ENCODE results near the gene HSPA9.

Gene HSPA9

GRCh38 chr5:138595180-138595795, 20.1 kb upstream of the HSPA9 start:
- no peak for DNase-seq

- DNase-seq: peak; percentile 30 to 40
Measured at GRCh38 chr5:138594305-138595058, 19.3 kb upstream of the HSPA9 start.

- DNase-seq: no peak
Measured at GRCh38 chr5:138588013-138588788, 13.0 kb upstream of the HSPA9 start.

GRCh38 chr5:138585157-138585556, 10.0 kb upstream of the HSPA9 start:
- no peak for DNase-seq

- no peak for DNase-seq
Measured at GRCh38 chr5:138583984-138584637, 8.9 kb upstream of the HSPA9 start.

GRCh38 chr5:138582959-138583358, 7.8 kb upstream of the HSPA9 start:
- no peak for DNase-seq

GRCh38 chr5:138580777-138581176, 5.6 kb upstream of the HSPA9 start:
- no peak for DNase-seq

- DNase-seq: no peak
Measured at GRCh38 chr5:138580001-138580400, 4.8 kb upstream of the HSPA9 start.

GRCh38 chr5:138579517-138579863, 4.3 kb upstream of the HSPA9 start:
- DNase-seq: no peak

GRCh38 chr5:138577452-138577851, 2.3 kb upstream of the HSPA9 start:
- DNase-seq: no peak

GRCh38 chr5:138574744-138575193, 432 bp downstream of the HSPA9 start:
- DNase-seq: no peak

GRCh38 chr5:138573949-138574670, 1.1 kb downstream of the HSPA9 start:
- no peak for DNase-seq

GRCh38 chr5:138573223-138573622, 2.0 kb downstream of the HSPA9 start:
- DNase-seq: no peak

GRCh38 chr5:138570871-138571270, 4.3 kb downstream of the HSPA9 start:
- DNase-seq: no peak

GRCh38 chr5:138569782-138570181, 5.4 kb downstream of the HSPA9 start:
- DNase-seq: no peak

GRCh38 chr5:138568061-138568824, 7.0 kb downstream of the HSPA9 start:
- DNase-seq: peak in 1 of 2 experiments; percentile 26

GRCh38 chr5:138566792-138567191, 8.4 kb downstream of the HSPA9 start:
- no peak for DNase-seq

- no peak for DNase-seq
Measured at GRCh38 chr5:138565100-138565821, 9.9 kb downstream of the HSPA9 start.

GRCh38 chr5:138564242-138564641, 11.0 kb downstream of the HSPA9 start:
- DNase-seq: no peak

- no peak for DNase-seq
Measured at GRCh38 chr5:138563340-138564118, 11.7 kb downstream of the HSPA9 start.

Data from Kasumi-1 (cell line).